ENCODE data around the gene NT5C2.
A peak's percentile ranks its signal among the peaks of the same experiment; 100 is the strongest.
"Not testable (repeated sequence)": the region's sequence is repeated elsewhere in the genome, so short reads cannot be mapped to it uniquely, and the experiment has no call there.

NT5C2 gene

DNA sequence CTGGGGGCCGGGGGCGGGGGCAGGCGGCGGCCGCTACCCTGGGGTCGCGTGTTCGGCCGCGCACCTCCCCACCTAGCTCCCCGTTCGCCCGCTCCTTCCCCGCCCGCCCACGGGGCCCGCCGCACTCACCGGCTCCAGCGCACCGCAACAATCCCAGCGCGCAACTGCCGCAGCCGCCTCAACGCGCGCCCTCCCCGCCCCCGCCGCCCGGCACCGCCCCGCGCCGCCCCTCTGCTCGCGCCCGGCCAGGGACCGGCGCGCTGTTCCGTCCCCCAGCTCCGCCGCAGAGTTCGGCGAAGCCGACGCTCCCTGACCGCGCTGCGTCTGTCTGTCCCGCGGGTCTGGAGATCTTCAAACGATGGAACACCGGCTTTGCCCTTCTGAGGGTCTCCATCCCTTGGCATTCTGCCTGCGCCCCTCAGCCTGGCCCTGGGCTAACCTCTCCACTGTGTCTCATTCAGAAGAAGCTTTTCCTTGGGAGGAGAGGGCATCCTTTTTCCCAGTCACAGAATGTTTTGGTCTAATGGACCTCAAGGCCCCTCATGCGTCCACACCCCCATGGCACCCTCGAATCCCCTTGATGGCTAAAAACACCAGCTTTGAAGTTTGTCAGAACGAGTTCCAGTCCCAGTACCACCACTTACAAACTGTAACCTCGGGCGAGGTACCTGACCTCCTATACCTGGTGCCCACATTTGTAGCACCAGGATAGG, at the start of gene NT5C2:
NT5C2 (minus strand) TSS at position 166 of the 713 bp plus-strand sequence. CDS start 18,314 bp downstream, outside the sequence.
- peak; percentile 77 for DNase-seq

- peak; percentile 28 for DNase-seq
Measured at GRCh38 chr10:103241262-103242011, 48.4 kb upstream of the NT5C2 start.

GRCh38 chr10:103238506-103239252, 45.6 kb upstream of the NT5C2 start:
- peak; percentile 57 for DNase-seq

DNA sequence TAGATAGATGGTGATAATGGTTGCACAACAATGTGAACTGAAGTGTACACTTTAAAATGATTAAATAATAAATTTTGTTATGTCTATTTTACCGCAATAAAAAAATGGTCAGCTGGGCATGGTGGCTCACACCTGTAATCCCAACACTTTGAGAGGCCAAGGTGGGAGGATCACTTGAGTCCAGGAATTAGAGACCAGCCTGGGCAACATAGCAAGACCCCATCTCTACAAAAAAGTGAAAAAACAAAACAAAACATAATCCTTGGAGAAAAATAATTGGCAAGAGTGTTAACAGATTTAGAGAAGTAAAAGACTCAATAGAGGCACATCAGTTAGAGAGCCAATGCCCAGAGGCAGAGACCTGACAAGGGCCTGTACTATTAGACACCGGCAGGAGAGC, 42.7 kb upstream of the NT5C2 start:
- no peak for DNase-seq

DNA sequence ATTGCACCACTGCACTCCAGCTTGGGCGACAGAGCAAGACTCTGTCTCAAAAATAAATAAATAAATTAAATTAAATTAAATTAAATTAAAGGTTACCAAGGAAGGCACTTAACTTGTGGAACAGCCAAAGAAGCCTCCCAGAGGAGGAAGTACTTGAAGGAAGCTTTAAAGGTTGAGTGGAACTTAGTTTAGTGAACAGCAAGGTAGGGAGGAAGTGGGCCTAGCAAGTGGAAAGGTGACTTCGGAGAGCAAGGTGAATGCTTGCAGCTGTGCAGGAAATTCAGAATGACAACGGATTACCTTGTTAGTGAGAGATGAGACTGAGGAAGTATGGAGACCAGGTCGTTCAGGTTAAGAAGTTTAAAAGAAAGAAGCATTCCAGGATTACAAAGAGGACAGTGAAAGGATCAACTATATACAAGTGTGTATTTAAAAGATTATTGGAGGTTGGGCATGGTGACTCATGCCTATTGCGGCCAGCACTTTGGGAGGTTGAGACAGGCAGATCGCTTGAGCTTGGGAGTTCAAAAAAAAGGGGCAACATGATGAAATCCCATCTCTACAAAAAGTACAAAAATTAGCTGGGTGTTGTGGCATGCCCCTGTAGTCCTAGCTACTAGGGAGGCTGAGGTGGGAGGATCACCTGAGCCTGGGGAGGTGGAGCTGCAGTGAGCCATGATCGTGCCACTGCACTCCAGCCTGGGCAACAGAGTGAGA, 39.9 kb upstream of the NT5C2 start:
- peak; percentile 72 for DNase-seq

- DNase-seq: no peak
Measured at GRCh38 chr10:103232131-103232673, 39.1 kb upstream of the NT5C2 start.

- peak; percentile 98 for DNase-seq
Measured at GRCh38 chr10:103231047-103231551, 38.0 kb upstream of the NT5C2 start.

GRCh38 chr10:103227416-103227815, 34.3 kb upstream of the NT5C2 start:
- no peak for DNase-seq

DNA sequence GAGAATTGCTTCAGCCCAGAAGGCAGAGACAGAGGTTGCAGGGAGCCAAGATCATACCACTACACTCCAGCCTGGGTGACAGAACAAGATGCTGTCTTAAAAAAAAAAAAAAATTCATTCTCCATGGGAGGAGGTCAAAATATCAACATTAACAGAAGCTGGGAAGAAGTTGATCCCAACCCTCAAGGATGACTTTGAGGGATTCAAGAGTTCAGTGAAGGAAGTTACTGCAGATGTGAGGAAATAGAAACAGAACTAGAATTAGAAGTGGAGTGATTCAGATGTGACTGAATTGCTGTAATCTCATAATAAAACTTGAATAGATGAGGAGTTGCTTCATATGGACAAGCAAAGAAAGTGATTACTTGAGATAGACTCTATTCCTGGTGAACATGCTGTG, 32.9 kb upstream of the NT5C2 start:
- no peak for DNase-seq

DNA sequence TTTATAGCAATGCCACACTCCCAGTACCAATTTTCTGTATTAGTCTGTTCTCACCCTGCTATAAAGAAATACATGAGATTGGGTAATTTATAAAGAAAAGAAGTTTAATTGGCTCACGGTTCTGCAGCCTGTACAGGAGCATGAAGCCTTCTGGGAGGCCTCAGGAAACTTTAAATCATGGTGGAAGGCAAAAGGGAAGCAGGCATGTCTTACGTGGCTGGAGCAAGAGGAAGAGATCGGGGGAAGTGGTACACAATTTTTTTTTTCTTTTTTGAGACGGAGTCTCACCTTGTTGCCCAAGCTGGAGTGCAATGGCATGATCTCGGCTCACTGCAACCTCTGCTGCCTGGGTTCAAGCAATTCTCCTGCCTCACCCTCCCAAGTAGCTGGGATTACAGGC, 31.6 kb upstream of the NT5C2 start:
- not testable (repeated sequence) for DNase-seq

DNA sequence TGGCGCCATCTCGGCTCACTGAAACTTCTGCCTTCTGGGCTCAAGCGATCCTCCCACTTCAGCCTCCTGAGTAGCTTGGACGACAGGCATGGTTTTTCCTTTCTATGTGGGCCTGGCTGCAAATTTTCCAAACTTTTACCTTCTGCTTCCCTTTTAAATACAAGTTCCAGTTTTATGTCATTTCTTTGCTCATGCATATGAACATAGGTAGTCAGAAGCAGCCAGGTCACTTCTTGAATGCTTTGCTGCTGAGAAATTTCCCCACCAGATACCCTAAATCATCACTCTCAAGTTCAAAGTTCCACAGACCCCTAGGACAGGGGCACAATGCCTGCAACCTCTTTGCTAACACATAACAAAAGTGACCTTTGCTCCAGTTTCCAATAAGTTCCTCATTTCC, 31.1 kb upstream of the NT5C2 start:
- no peak for DNase-seq

DNA sequence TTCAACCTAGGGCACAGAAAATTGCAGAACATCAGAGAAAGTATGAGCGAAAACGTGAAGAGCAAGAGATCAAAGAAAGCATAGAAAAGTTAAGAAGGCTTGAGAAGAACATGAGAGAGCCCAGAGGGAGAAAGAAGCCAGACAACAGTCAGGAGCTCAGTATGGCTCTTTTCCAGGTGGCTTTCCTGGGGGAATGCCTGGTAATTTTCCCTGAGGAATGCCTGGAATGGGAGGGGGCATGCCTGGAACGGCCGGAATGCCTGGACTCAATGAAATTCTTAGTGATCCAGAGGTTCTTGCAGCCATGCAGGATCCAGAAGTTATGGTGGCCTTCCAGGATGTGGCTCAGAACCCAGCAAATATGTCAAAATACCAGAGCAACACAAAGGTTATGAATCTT, 23.3 kb upstream of the NT5C2 start:
- peak; percentile 69 for DNase-seq

- no peak for DNase-seq
Measured at GRCh38 chr10:103215601-103216000, 22.5 kb upstream of the NT5C2 start.

DNA sequence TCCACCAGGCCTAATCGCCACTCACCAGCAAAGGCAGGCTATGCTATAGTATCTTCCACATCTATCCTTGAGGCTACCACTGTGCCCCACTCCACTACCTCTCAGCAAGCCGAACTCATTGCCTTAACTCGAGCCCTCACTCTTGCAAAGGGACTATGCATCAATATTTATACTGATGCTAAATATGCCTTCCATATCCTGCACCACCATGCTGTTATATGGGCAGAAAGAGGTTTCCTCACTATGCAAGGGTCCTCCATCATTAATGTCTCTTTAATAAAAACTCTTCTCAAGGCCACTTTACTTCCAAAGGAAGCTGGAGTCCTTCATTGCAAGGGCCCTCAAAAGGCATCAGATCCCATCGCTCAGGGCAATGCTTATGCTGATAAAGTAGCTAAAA, 17.2 kb upstream of the NT5C2 start:
- not testable (repeated sequence) for DNase-seq

DNA sequence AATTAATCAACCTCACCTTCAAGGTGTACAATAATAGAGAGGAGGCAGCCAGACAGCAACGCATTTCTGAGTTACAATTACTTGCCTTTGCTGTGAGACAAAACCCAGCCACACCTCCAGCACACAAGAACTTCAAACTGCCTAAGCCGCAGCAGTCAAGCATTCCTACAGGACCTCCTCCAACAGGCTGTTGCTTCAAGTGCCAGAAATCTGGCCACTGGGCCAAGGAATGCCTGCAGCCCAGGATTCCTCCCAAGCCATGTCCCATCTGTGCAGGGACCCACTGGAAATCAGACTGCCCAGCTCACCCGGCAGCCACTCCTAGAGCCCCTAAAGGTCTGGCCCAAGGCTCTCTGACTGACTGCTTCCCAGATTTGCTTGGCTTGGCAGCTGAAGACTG, 14.6 kb upstream of the NT5C2 start:
- DNase-seq: peak; percentile 26

DNA sequence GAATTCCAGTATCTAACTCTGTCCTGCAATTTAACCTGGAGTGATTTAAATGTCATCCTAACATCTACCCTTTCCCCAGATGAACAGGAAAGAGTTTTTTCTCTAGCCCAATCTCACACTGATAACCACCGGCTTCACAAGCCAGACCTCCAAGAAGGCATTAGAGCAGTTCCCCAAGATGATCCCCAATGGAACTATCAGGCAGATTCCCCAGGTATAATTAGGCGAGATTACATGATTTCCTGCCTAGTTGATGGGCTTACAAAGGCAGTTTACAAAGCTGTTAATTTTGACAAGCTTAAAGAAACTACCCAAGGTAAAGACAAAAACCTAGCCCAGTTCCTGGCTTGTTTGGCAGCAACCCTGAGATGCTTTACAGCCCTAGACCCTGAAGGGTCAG, 14.1 kb upstream of the NT5C2 start:
- DNase-seq: no peak

DNA sequence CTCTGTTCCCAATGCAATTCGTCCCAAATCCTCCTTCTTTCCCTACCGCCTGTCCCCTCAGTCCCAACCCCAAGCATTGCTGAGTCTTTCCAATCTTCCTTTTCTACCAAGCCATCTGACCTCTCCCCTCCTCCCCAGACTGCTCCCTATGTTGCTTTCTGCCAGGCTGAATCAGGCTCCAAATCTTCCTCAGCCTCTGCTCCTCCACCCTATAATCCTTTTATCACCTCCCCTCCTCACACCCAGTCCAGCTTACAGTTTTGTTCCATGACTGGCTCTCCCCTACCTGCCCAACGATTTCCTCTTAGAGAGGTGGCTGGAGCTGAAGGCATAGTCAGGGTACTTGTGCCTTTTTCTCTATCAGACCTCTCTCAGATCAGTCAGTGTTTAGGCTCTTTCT, 13.6 kb upstream of the NT5C2 start:
- not testable (repeated sequence) for DNase-seq

DNA sequence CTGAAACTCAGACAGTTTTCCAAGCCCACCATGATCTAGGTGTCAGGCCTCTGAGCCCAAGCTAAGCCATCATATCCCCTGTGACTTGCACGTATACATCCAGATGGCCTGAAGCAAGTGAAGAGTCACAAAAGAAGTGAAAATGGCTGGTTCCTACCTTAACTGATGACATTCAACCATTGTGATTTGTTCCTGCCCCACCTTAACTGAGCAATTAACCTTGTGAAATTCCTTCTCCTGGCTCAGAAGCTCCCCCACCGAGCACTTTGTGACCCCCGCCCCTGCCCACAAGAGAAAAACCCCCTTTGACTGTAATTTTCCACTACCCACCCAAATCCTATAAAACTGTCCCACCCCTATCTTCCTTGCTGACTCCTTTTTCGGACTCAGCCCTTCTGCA, 12.3 kb upstream of the NT5C2 start:
- not testable (repeated sequence) for DNase-seq

- DNase-seq: peak; percentile 41
Measured at GRCh38 chr10:103204353-103205255, 11.5 kb upstream of the NT5C2 start.

DNA sequence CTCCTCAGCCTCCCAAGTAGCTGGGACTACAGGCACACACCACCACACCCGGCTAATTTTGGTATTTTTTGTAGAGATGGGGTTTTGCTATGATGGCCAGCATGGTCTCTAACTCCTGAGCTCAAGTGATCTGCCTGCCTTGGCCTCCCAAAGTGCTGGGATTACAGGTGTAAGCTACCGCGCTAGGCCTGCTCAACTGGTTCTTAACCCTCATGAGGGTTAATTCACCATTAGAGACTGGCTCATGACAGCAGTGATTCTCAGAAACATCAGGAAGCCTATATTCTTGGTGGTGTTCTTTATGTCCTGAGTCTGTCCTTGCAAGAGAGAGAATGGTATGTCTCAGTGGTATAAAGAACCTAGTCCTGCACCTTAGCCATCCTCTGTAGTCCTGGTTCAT, 10.4 kb upstream of the NT5C2 start:
- DNase-seq: no peak

- no peak for DNase-seq
Measured at GRCh38 chr10:103202319-103202718, 9.2 kb upstream of the NT5C2 start.

All from fibroblast of skin of right quadriceps (primary cell).